Anterior cingulate cortex (tissue), 58 donors: ENCODE data around the gene PPM1J.

Experiments
- DNase-seq, 58 donors: peaks; one replicate each; lab custom pipeline; 2025; lab: John Stamatoyannopoulos, UW

PPM1J gene

GRCh38 chr1:112707221-112708001 lies 7.7 kb downstream of the PPM1J start:
- peak in 54 of 58 donors; percentile 24 to 83 (median 64) for DNase-seq

GRCh38 chr1:112706505-112707220 lies 8.5 kb downstream of the PPM1J start, which contains the start of gene RHOC:
TSS of gene RHOC (minus strand) at chr1:112707127. CDS start at chr1:112703799, 3,328 bp downstream.
- DNase-seq = peak in 20 of 58 donors; percentile 18 to 67 (median 52)

- DNase-seq = peak in 28 of 58 donors; percentile 31 to 84 (median 60)
Measured at GRCh38 chr1:112704934-112705627, 10.1 kb downstream of the PPM1J start.

- DNase-seq = peak in 55 of 58 donors; percentile 26 to 90 (median 74)
Measured at GRCh38 chr1:112704391-112704933, 10.7 kb downstream of the PPM1J start.

GRCh38 chr1:112703706-112704105 lies 11.4 kb downstream of the PPM1J start:
- DNase-seq = no peak

- DNase-seq = peak in 3 of 58 donors; percentile 5 to 25 (median 15)
Measured at GRCh38 chr1:112702420-112703261, 12.5 kb downstream of the PPM1J start.

GRCh38 chr1:112702067-112702395 lies 13.1 kb downstream of the PPM1J start:
- no peak for DNase-seq

- no peak for DNase-seq
Measured at GRCh38 chr1:112701227-112702066, 13.7 kb downstream of the PPM1J start.

GRCh38 chr1:112700290-112701226 lies 14.6 kb downstream of the PPM1J start:
- DNase-seq = peak in 55 of 58 donors; percentile 20 to 96 (median 76)

GRCh38 chr1:112699425-112700144 lies 15.5 kb downstream of the PPM1J start:
- no peak for DNase-seq

GRCh38 chr1:112698366-112699310 lies 16.5 kb downstream of the PPM1J start:
- DNase-seq = no peak

GRCh38 chr1:112697781-112698201 lies 17.3 kb downstream of the PPM1J start:
- no peak for DNase-seq

GRCh38 chr1:112696578-112697314 lies 18.4 kb downstream of the PPM1J start:
- no peak for DNase-seq

- no peak for DNase-seq
Measured at GRCh38 chr1:112695276-112695675, 19.9 kb downstream of the PPM1J start.

GRCh38 chr1:112694363-112694929 lies 20.7 kb downstream of the PPM1J start:
- no peak for DNase-seq
